ENCODE measurements around the gene NMNAT2.
A peak's percentile ranks its signal among the peaks of the same experiment; 100 is the strongest.

Gene NMNAT2

GRCh38 chr1:183236158-183236725 is 181.9 kb downstream of the NMNAT2 start:
- H3K9me3 ChIP-seq (ENCODE audit: insufficient read depth, low read length) = no peaks in the 10 kb centered on the region
- H3K4me1 ChIP-seq (ENCODE audit: low read length) = no peaks in the 10 kb centered on the region
- H2AFZ ChIP-seq (ENCODE audit: low read depth, low read length) = no peak overlapping the region
- H3K27me3 ChIP-seq (ENCODE audit: low read depth, low read length) = no peaks in the 10 kb centered on the region
- no peak overlapping the region for H3K27ac ChIP-seq (ENCODE audit: low read length)
- no peaks in the 10 kb centered on the region for H3K36me3 ChIP-seq (replicated peaks; ENCODE audit: low read depth, low read length)
- no peaks in the 10 kb centered on the region for H4K20me1 ChIP-seq (ENCODE audit: insufficient read depth, low read length)
- TF ChIP-seq EZH2phosphoT487 (IDR thresholded peaks at IDR 0.05; ENCODE audit: low read depth) (no peak), CTCF (IDR thresholded peaks at IDR 0.05; ENCODE audit: low read depth, low read length) (no peak)
- H3K4me2 ChIP-seq (ENCODE audit: low read length) = no peak overlapping the region
- no peak overlapping the region for H3K4me3 ChIP-seq (ENCODE audit: low read length)
- no peak overlapping the region for H3K9ac ChIP-seq (ENCODE audit: low read length)
- H3K79me2 ChIP-seq (ENCODE audit: low read length) = no peaks in the 10 kb centered on the region

- H3K36me3 ChIP-seq (replicated peaks; ENCODE audit: low read depth, low read length) = no peaks in the 10 kb centered on the region
- no peak overlapping the region for H3K4me2 ChIP-seq (ENCODE audit: low read length)
- H3K4me1 ChIP-seq (ENCODE audit: low read length) = no peaks in the 10 kb centered on the region
- no peak overlapping the region for H3K4me3 ChIP-seq (ENCODE audit: low read length)
- no peaks in the 10 kb centered on the region for H3K27me3 ChIP-seq (ENCODE audit: low read depth, low read length)
- TF ChIP-seq EZH2phosphoT487 (IDR thresholded peaks at IDR 0.05; ENCODE audit: low read depth) (no peak), CTCF (IDR thresholded peaks at IDR 0.05; ENCODE audit: low read depth, low read length) (no peak)
- H3K9me3 ChIP-seq (ENCODE audit: insufficient read depth, low read length) = no peaks in the 10 kb centered on the region
- H4K20me1 ChIP-seq (ENCODE audit: insufficient read depth, low read length) = no peaks in the 10 kb centered on the region
- no peak overlapping the region for H3K9ac ChIP-seq (ENCODE audit: low read length)
- no peak overlapping the region for H3K27ac ChIP-seq (ENCODE audit: low read length)
- no peaks in the 10 kb centered on the region for H3K79me2 ChIP-seq (ENCODE audit: low read length)
- no peak overlapping the region for H2AFZ ChIP-seq (ENCODE audit: low read depth, low read length)
Measured at GRCh38 chr1:183235503-183235902, 182.7 kb downstream of the NMNAT2 start.

- Histone ChIP-seq H3K27me3 (ENCODE audit: low read depth, low read length) (no peaks in the 10 kb centered on the region), H3K4me1 (ENCODE audit: low read length) (no peaks in the 10 kb centered on the region), H3K27ac (ENCODE audit: low read length) (no peak overlapping the region), H3K4me2 (ENCODE audit: low read length) (no peak overlapping the region), H2AFZ (ENCODE audit: low read depth, low read length) (no peak overlapping the region), H3K36me3 (replicated peaks; ENCODE audit: low read depth, low read length) (no peaks in the 10 kb centered on the region), H3K79me2 (ENCODE audit: low read length) (no peaks in the 10 kb centered on the region), H3K9ac (ENCODE audit: low read length) (no peak overlapping the region), H3K9me3 (ENCODE audit: insufficient read depth, low read length) (no peaks in the 10 kb centered on the region), H3K4me3 (ENCODE audit: low read length) (no peak overlapping the region), H4K20me1 (ENCODE audit: insufficient read depth, low read length) (no peaks in the 10 kb centered on the region)
- no peak for TF ChIP-seq EZH2phosphoT487 (IDR thresholded peaks at IDR 0.05; ENCODE audit: low read depth)
- TF ChIP-seq CTCF (IDR thresholded peaks at IDR 0.05; ENCODE audit: low read depth, low read length) = peak; percentile 39
Measured at GRCh38 chr1:183234660-183235476, 183.3 kb downstream of the NMNAT2 start.

- H3K36me3 ChIP-seq (replicated peaks; ENCODE audit: low read depth, low read length) = no peaks in the 10 kb centered on the region
- H3K4me3 ChIP-seq (ENCODE audit: low read length) = no peak overlapping the region
- no peaks in the 10 kb centered on the region for H3K9me3 ChIP-seq (ENCODE audit: insufficient read depth, low read length)
- H3K79me2 ChIP-seq (ENCODE audit: low read length) = no peaks in the 10 kb centered on the region
- H3K4me2 ChIP-seq (ENCODE audit: low read length) = no peak overlapping the region
- H3K4me1 ChIP-seq (ENCODE audit: low read length) = no peaks in the 10 kb centered on the region
- no peaks in the 10 kb centered on the region for H4K20me1 ChIP-seq (ENCODE audit: insufficient read depth, low read length)
- H3K27ac ChIP-seq (ENCODE audit: low read length) = no peak overlapping the region
- TF ChIP-seq CTCF (IDR thresholded peaks at IDR 0.05; ENCODE audit: low read depth, low read length) = no peak
- no peak for TF ChIP-seq EZH2phosphoT487 (IDR thresholded peaks at IDR 0.05; ENCODE audit: low read depth)
- H3K9ac ChIP-seq (ENCODE audit: low read length) = no peak overlapping the region
- H3K27me3 ChIP-seq (ENCODE audit: low read depth, low read length) = no peaks in the 10 kb centered on the region
- no peak overlapping the region for H2AFZ ChIP-seq (ENCODE audit: low read depth, low read length)
Measured at GRCh38 chr1:183233113-183233512, 185.1 kb downstream of the NMNAT2 start.

All from OCI-LY3 (cell line).